Keratinocyte (primary cell): ENCODE results near the gene MS4A15. TPM values are rescaled to one million over a fixed set of nuclear protein-coding genes. Genes with fewer than 3 reads are reported as not detected.

Experiments
- DNase-seq: peaks from one replicate; pipeline ENCODE4 v3.0.0-alpha.2; 2011; ENCODE audit warnings: low read depth, missing footprints, low spot score
- FAIRE-seq: peaks from 2 replicates; lab custom pipeline; 2011; peaks lifted over from hg19 to GRCh38; lab: Jason Lieb, UNC
- H2AFZ ChIP-seq: 2 replicates; pipeline ENCODE4 v1.6.0; 2012; ENCODE audit warnings: low read length, control low read depth, inconsistent platforms; ENCODE audit not compliant: control insufficient read depth
- H3K27ac ChIP-seq: 2 replicates; pipeline ENCODE4 v1.5.1; 2011; ENCODE audit warnings: low read length; ENCODE audit not compliant: control insufficient read depth, insufficient read depth
- H3K27me3 ChIP-seq: 3 replicates; pipeline ENCODE4 v1.6.0; 2011; ENCODE audit warnings: low read length; ENCODE audit not compliant: control insufficient read depth, insufficient read depth; ENCODE audit errors: extremely low read depth
- H3K36me3 ChIP-seq, 2 experiments: 2 replicates in 1 of 2; 3 replicates in 1 of 2; pipeline ENCODE4 v1.5.1; 2011; ENCODE audit warnings: low read length in 2 of 2, mild to moderate bottlenecking in 1 of 2; ENCODE audit not compliant: control insufficient read depth in 2 of 2, insufficient read depth in 2 of 2; ENCODE audit errors: extremely low read depth in 1 of 2
- H3K4me1 ChIP-seq: 3 replicates; pipeline ENCODE4 v1.5.1; 2011; ENCODE audit warnings: low read length; ENCODE audit not compliant: control insufficient read depth, insufficient read depth; ENCODE audit errors: extremely low read depth
- H3K4me2 ChIP-seq: 3 replicates; pipeline ENCODE4 v1.6.0; 2011; ENCODE audit warnings: low read depth, low read length; ENCODE audit not compliant: control insufficient read depth, insufficient read depth; ENCODE audit errors: extremely low read depth
- H3K4me3 ChIP-seq, 3 experiments: fragments of 200-600 bp in 1 of 3; sonication (generic) in 1 of 3; 2 replicates in 2 of 3; 3 replicates in 1 of 3; pipeline ENCODE4 v1.5.1; 2011 to 2016; ENCODE audit warnings: low read length in 3 of 3, mild to moderate bottlenecking in 3 of 3, control low read depth in 2 of 3, inconsistent platforms in 1 of 3, low read depth in 1 of 3, mixed read lengths in 1 of 3, mixed run types in 1 of 3, moderate library complexity in 1 of 3; ENCODE audit not compliant: control insufficient read depth in 2 of 3, insufficient read depth in 2 of 3; ENCODE audit errors: extremely low read depth in 1 of 3
- H3K79me2 ChIP-seq: 2 replicates; pipeline ENCODE4 v1.6.0; 2012; ENCODE audit warnings: low read length; ENCODE audit not compliant: control insufficient read depth, insufficient read depth
- H3K9ac ChIP-seq: 3 replicates; pipeline ENCODE4 v1.6.0; 2011; ENCODE audit warnings: low read length; ENCODE audit not compliant: control insufficient read depth, insufficient read depth; ENCODE audit errors: extremely low read depth
- H3K9me1 ChIP-seq: 3 replicates; pipeline ENCODE4 v1.6.0; 2011; ENCODE audit warnings: low read length; ENCODE audit not compliant: control insufficient read depth, insufficient read depth; ENCODE audit errors: extremely low read depth
- H3K9me3 ChIP-seq: 2 replicates; pipeline ENCODE4 v1.5.1; 2012; ENCODE audit warnings: low read depth, low read length; ENCODE audit not compliant: control insufficient read depth
- H4K20me1 ChIP-seq: 3 replicates; pipeline ENCODE4 v1.6.0; 2011; ENCODE audit warnings: low read length; ENCODE audit not compliant: control insufficient read depth, insufficient read depth; ENCODE audit errors: extremely low read depth
- CTCF ChIP-seq, 3 experiments: IDR thresholded peaks in 1 of 3; conservative IDR thresholded peaks in 1 of 3; optimal IDR thresholded peaks in 1 of 3; 2 replicates in 2 of 3; 3 replicates in 1 of 3; pipeline versions ENCODE3 to v1.5.1; 2011; ENCODE audit warnings: low read length in 3 of 3, mild to moderate bottlenecking in 3 of 3, moderate library complexity in 2 of 3, control low read depth in 1 of 3, inconsistent platforms in 1 of 3; ENCODE audit not compliant: insufficient read depth in 2 of 3; ENCODE audit errors: extremely low read depth in 1 of 3
- EZH2 ChIP-seq: IDR thresholded peaks from one replicate; pipeline ENCODE4 v1.6.1; 2012; ENCODE audit warnings: inconsistent platforms, mild to moderate bottlenecking, low read length, moderate library complexity
- dilution Hi-C: fragments of 300-500 bp; cut with MboI; formaldehyde crosslinking; loops from one replicate; pipeline ENCODE4 v1.7.0; 2020; ENCODE audit warnings: low sequenced_read_pairs; ENCODE audit not compliant: extremely low pct_ligation_motif_present
- polyA plus RNA-seq, 5 experiments: library from polyadenylated mRNA; depleted of rRNA in 3 of 5; stranded (reverse) in 3 of 5; stranded (forward) in 1 of 5; unstranded in 1 of 5; fragments of >200 nt; gene quantifications; 1 replicate in 1 of 5; 2 replicates in 3 of 5; 3 replicates in 1 of 5; pipeline versions ENCODE4 v1.2.1 to v1.2.3, GENCODE V29; 2011 to 2012; ENCODE audit warnings: missing spikeins in 2 of 5, low read depth in 1 of 5, low replicate concordance in 1 of 5

MS4A15 gene
- polyA plus RNA-seq, 1 donor (not counting 4 experiments of a cell fraction or from before 2014, with no cell fraction given): 0.03 TPM

DNA sequence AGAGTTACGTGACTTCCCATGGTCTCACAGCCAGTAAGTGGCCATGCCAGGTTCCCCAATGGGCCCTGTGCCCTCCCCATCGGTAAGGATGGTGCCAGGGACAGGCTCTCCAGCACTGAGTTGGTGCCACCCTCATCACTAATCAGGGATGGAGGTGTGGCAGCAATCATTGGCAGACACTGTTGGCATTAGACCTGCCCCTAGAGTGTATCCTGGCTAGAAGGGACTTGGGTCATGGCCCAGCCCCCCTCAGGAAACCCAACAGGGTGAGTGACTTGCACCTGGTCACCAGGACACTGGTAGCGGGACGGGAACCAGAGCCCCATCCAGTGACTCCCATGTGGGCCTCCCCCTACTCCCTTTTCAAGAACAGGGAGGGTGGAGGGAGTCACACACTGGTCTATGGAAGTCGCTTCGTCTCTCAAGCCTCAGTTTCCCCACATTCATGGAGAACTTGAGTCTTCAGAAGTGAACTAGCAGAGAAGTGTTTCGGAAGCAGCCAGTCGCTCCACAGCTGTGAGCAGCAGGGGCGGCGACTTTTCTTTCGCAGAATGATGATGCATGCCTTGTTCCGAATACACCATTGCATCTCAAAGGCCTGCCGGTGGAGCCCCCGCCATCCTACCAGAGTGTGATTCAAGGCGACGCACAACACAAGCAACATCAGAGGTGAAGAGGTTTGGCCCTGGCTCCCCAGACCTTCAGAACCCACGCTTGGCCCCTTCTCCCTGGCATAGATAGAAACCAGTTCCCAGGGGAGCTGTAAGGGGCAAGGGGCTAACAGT, 41.4 kb downstream of the MS4A15 start:
- H3K27me3 ChIP-seq: no peaks in the 10 kb centered on the region
- H3K4me2 ChIP-seq: no peak overlapping the region
- H3K79me2 ChIP-seq: no peaks in the 10 kb centered on the region
- H3K9me1 ChIP-seq: no peaks in the 10 kb centered on the region
- no peak for DNase-seq
- H3K4me3 ChIP-seq: no peak overlapping the region
- no peak for TF ChIP-seq CTCF (optimal IDR thresholded peaks at IDR 0.05 in 1 of 3, IDR thresholded peaks at IDR 0.05 in 1 of 3, conservative IDR thresholded peaks at IDR 0.05 in 1 of 3; ENCODE audit: extremely low read depth in 1 of 3, insufficient read depth in 2 of 3, low read length in 3 of 3)
- TF ChIP-seq EZH2: no peak
- H3K27ac ChIP-seq: no peak overlapping the region
- H3K36me3 ChIP-seq: no peaks in the 10 kb centered on the region
- no peak for FAIRE-seq
- no peaks in the 10 kb centered on the region for H4K20me1 ChIP-seq
- no peaks in the 10 kb centered on the region for H3K9me3 ChIP-seq
- H3K4me1 ChIP-seq: no peaks in the 10 kb centered on the region
- H3K9ac ChIP-seq: no peak overlapping the region
- no peak overlapping the region for H2AFZ ChIP-seq
- dilution Hi-C loops: no loop called here

DNA sequence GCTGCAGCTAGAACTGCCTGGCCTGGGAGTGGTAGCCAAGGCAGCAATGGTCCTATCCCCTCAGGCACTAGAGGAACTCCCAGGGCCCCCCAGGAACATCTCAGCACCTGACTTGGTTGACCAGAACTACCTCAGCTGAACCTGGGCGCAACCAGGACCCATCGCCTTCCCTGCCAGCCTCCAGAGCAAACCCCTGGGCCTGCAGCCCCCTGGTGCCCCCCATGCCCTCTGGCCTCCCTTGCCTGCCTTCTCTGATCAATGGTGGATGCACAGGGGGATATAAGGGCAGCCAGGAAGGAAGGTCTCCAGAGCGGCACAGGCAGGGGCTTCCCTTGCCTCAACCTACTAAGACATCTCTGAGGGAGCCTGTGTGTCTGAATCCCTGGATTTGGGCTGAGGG, 42.0 kb downstream of the MS4A15 start:
- no peaks in the 10 kb centered on the region for H3K79me2 ChIP-seq
- no peak overlapping the region for H3K9ac ChIP-seq
- no peaks in the 10 kb centered on the region for H3K4me1 ChIP-seq
- no peak overlapping the region for H2AFZ ChIP-seq
- no peaks in the 10 kb centered on the region for H3K9me1 ChIP-seq
- no peak overlapping the region for H3K27ac ChIP-seq
- no peak overlapping the region for H3K4me2 ChIP-seq
- no peaks in the 10 kb centered on the region for H3K27me3 ChIP-seq
- H3K9me3 ChIP-seq: no peaks in the 10 kb centered on the region
- no peaks in the 10 kb centered on the region for H4K20me1 ChIP-seq
- no peaks in the 10 kb centered on the region for H3K36me3 ChIP-seq
- no peak for DNase-seq
- no peak overlapping the region for H3K4me3 ChIP-seq
- no peak for TF ChIP-seq EZH2
- no peak for TF ChIP-seq CTCF (optimal IDR thresholded peaks at IDR 0.05 in 1 of 3, IDR thresholded peaks at IDR 0.05 in 1 of 3, conservative IDR thresholded peaks at IDR 0.05 in 1 of 3; ENCODE audit: extremely low read depth in 1 of 3, insufficient read depth in 2 of 3, low read length in 3 of 3)
- FAIRE-seq: no peak
- dilution Hi-C loops: no loop called here
